Stimulated activated memory B cell treated with anti-CD40 and anti-IgM and Interleukin-4, amounts not matched to agents 10 μg/mL and 1 μg/mL and 100 μg/mL, for 72 hours (primary cell): Measurements from ENCODE around the gene MTMR12.
A peak's percentile ranks its signal among the peaks of the same experiment; 100 is the strongest.

Source experiments
- ATAC-seq: fragments of 150-1000 bp; cut with Tn5 transposase; 2 replicates; pipeline ENCODE4 v1.10.0; 2021
- H3K27ac Mint-ChIP-seq: one replicate; pipeline ENCODE4 v1.8.0; 2022; ENCODE audit warnings: mild to moderate bottlenecking, mixed read lengths
- H3K27me3 Mint-ChIP-seq: one replicate; pipeline ENCODE4 v1.8.0; 2022; ENCODE audit warnings: mixed read lengths
- H3K36me3 Mint-ChIP-seq: one replicate; pipeline ENCODE4 v1.8.0; 2022; ENCODE audit warnings: mixed read lengths
- H3K4me1 Mint-ChIP-seq: one replicate; pipeline ENCODE4 v1.8.0; 2022; ENCODE audit warnings: mixed read lengths
- H3K4me3 Mint-ChIP-seq: one replicate; pipeline ENCODE4 v1.8.0; 2022; ENCODE audit warnings: mild to moderate bottlenecking, moderate library complexity, mixed read lengths
- H3K9me3 Mint-ChIP-seq: one replicate; pipeline ENCODE4 v1.8.0; 2022; ENCODE audit warnings: mixed read lengths

MTMR12 gene, protein sequence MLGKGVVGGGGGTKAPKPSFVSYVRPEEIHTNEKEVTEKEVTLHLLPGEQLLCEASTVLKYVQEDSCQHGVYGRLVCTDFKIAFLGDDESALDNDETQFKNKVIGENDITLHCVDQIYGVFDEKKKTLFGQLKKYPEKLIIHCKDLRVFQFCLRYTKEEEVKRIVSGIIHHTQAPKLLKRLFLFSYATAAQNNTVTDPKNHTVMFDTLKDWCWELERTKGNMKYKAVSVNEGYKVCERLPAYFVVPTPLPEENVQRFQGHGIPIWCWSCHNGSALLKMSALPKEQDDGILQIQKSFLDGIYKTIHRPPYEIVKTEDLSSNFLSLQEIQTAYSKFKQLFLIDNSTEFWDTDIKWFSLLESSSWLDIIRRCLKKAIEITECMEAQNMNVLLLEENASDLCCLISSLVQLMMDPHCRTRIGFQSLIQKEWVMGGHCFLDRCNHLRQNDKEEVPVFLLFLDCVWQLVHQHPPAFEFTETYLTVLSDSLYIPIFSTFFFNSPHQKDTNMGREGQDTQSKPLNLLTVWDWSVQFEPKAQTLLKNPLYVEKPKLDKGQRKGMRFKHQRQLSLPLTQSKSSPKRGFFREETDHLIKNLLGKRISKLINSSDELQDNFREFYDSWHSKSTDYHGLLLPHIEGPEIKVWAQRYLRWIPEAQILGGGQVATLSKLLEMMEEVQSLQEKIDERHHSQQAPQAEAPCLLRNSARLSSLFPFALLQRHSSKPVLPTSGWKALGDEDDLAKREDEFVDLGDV

DNA sequence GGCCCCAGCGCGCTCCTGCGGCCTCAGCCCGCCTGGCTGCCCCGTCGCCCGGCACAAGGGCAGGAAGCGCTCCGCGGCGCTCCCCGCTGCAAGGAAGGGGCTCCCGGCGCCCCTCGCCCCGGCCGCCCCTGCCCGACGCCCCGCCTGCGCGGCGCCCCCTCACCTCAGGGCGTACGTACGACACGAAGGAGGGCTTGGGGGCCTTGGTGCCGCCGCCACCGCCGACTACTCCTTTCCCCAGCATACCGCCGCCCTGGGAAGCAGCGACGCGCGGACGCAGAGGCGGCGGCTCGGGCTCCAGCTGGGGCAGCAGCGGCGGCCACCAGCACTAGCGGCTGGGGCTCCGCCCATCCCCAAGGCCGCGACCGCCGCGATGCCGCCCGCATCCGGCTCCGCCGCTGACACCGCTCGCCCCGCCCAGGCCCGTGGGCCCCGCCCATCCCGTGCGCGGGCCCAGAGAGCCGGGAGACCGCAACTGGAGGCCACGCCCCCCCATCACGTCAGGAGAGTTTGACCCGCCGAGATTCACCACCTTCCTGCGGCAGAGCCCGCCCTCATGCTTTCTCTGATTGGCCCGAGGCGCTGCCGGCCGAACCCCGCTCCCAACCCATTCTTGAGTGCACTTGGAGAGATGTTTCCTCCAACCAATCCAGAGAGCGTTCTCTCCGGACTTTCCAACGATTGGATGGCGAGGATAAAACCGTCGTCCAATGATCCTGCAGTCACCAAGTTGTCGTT lies at the start of gene MTMR12:
Gene MTMR12, minus strand, starts transcription at position 345 of the 738 bp plus-strand sequence. Its CDS starts 101 bp downstream, at position 244.
- peak; percentile 97 for ATAC-seq

DNA sequence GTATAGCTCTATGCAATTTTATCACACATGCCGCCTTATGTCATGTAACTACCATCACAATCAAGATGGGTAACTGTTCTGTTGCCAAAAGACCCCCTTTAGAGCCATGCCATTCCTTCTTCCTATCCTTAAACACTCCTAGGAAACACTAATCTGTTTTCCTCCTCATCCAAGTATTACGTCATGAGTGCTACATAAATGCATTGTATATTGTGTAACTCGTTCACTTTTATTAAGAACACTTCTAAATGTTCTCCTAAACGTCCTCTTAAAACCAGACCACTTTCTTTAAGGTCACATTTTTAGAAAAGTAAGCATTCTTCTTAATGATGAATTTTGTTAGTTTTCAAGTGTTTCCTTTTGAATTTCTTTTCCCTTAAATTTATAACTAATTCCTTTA lies 49.8 kb upstream of the MTMR12 start:
- Mint-ChIP-seq H3K27ac (peak overlapping the region; percentile 16), H3K27me3 (no peaks in the 10 kb centered on the region), H3K9me3 (no peaks in the 10 kb centered on the region), H3K36me3 (peaks cover 29% of the 10 kb centered on the region), H3K4me3 (no peak overlapping the region), H3K4me1 (no peaks in the 10 kb centered on the region)
- ATAC-seq: no peak

More for the DNA sequence above, at the start of gene MTMR12:
- Mint-ChIP-seq H3K36me3 (peaks cover 16% of the 10 kb centered on the region), H3K4me3 (peak within 1 kb of the TSS; percentile 84), H3K9me3 (no peaks in the 10 kb centered on the region), H3K27ac (peak within 1 kb of the TSS; percentile 74), H3K4me1 (peaks cover 45% of the 10 kb centered on the region), H3K27me3 (no peaks in the 10 kb centered on the region)

DNA sequence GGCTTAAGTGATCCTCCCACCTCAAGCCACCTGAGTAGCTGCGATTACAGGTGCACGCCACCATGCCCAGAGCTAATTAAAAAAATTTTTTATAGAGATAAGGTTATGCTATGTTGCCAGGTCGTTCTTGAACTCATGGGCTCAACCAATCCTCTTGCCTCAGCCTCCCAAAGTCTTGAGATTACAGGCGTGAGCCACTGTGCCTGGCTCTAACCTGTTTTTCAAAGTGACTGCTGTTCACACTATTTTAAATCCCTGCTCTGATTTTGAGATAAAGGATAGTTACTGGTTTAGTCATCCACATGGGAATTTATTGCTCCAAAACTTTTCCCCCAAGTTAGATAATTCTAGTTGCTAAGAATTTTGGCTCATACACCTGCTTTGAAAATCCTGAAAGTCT lies 48.2 kb upstream of the MTMR12 start:
- H3K4me1 Mint-ChIP-seq: no peaks in the 10 kb centered on the region
- H3K36me3 Mint-ChIP-seq: peaks cover 26% of the 10 kb centered on the region
- H3K27me3 Mint-ChIP-seq: no peaks in the 10 kb centered on the region
- H3K27ac Mint-ChIP-seq: no peak overlapping the region
- no peak overlapping the region for H3K4me3 Mint-ChIP-seq
- H3K9me3 Mint-ChIP-seq: no peaks in the 10 kb centered on the region
- ATAC-seq: no peak

DNA sequence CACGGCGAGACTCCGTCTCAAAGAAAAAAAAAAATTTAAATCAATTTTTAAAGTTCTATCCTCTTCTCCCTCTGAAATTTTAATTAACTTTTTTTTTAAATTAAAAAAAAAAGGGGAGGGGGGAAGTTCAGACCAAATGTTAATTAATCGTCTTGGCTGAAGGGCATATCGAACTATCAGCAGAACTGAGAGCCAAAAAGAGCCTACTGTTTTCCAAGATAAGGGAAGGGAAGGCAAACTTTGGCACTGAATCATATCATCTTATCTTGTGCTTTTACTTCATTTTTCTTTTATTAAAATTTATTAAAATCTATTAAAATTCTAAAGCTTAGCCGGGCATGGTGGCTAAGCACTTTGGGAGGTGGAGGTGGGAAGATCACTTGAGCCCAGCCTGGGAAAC lies 45.9 kb upstream of the MTMR12 start:
- Mint-ChIP-seq H3K4me1 (no peaks in the 10 kb centered on the region), H3K9me3 (no peaks in the 10 kb centered on the region), H3K27me3 (no peaks in the 10 kb centered on the region), H3K4me3 (no peak overlapping the region), H3K27ac (no peak overlapping the region), H3K36me3 (peaks cover 34% of the 10 kb centered on the region)
- ATAC-seq: no peak

DNA sequence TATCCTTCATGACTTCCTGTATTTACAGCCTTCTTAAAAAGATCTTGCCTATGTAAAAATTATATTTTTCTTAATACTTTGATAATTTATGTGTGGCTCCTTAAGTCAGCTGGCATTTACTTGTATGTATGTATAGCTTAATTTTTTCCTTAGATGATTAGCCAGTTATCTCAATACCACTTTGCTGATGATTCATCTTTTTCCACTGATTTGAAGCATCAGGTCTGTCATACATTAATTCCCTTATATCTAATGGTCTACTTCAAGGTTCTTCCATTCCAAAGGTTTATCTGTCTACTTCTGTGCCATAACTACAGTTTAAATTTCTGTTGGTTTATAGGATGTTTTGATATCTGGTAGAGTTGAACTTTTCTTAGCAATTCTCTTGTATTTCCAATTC lies 44.9 kb upstream of the MTMR12 start:
- no peak overlapping the region for H3K4me3 Mint-ChIP-seq
- no peak for ATAC-seq
- H3K4me1 Mint-ChIP-seq: no peaks in the 10 kb centered on the region
- no peak overlapping the region for H3K27ac Mint-ChIP-seq
- no peaks in the 10 kb centered on the region for H3K9me3 Mint-ChIP-seq
- no peaks in the 10 kb centered on the region for H3K27me3 Mint-ChIP-seq
- peaks cover 31% of the 10 kb centered on the region for H3K36me3 Mint-ChIP-seq

DNA sequence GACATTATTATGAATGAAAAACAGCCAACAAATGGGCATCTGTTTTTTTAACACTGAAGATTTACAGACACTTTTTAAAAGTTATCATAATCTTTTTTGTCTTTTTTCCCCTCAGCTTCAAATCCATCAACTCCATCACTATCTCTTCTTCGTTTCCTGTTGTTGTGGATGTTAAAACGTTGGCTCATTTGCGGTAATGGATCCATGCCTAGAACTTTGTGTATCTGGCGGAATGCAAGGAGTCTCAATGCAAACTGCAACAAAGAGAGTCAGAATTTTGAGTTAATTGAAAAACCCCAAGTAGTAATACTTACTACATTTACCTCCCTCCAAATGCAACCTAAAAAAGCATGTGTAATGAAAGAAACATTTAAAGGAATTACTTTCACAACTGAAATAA lies 42.9 kb upstream of the MTMR12 start:
- Mint-ChIP-seq H3K27me3 (no peaks in the 10 kb centered on the region), H3K27ac (no peak overlapping the region), H3K4me3 (no peak overlapping the region), H3K9me3 (no peaks in the 10 kb centered on the region), H3K4me1 (no peaks in the 10 kb centered on the region), H3K36me3 (peaks cover 23% of the 10 kb centered on the region)
- no peak for ATAC-seq

DNA sequence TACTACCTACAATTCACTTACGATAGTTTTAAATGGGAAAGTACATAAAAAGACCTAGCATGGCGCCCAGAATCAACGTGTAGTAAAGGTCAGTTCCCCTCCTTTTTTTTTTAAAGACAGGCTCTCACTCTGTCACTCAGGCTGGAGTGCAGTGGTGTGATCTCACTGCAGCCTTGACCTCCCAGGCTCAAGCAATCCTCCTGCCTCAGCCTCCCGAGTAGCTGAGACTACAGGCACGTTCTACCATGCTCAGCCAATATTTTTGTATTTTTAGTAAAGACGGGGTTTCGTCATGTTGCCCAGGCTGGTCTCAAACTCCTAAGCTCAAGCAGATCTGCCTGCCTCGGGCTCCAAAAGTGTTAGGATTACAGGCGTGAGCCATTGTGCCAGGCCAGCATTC lies 40.7 kb upstream of the MTMR12 start:
- H3K36me3 Mint-ChIP-seq: peaks cover 26% of the 10 kb centered on the region
- no peak overlapping the region for H3K27ac Mint-ChIP-seq
- H3K27me3 Mint-ChIP-seq: no peaks in the 10 kb centered on the region

DNA sequence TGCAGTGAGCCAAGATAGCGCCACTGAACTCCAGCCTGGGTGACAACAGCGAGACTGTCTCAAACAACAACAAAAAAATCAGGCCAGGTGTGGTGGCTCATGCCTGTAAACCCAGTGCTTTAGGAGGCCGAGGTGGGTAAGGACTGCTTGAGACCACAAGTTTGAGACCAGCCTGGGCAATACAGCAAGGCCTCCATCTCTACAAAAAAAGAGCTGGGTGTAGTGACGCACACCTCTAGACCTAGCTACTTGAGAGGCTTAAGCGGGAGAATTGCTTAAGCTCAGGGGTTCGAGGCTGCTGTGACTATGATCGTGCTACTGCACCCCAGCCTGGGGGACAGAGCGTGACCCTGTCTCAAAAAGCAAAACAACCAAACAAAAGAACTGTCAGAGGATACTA lies 39.9 kb upstream of the MTMR12 start:
- ATAC-seq: no peak
- peaks cover 6% of the 10 kb centered on the region for H3K9me3 Mint-ChIP-seq
- no peaks in the 10 kb centered on the region for H3K27me3 Mint-ChIP-seq
- no peak overlapping the region for H3K27ac Mint-ChIP-seq
- H3K4me1 Mint-ChIP-seq: no peaks in the 10 kb centered on the region
- no peak overlapping the region for H3K4me3 Mint-ChIP-seq
- H3K36me3 Mint-ChIP-seq: peaks cover 25% of the 10 kb centered on the region

More for the DNA sequence above, 40.7 kb upstream of the MTMR12 start:
- Mint-ChIP-seq H3K4me1 (no peaks in the 10 kb centered on the region), H3K4me3 (no peak overlapping the region), H3K9me3 (peaks cover 2% of the 10 kb centered on the region)
- no peak for ATAC-seq

DNA sequence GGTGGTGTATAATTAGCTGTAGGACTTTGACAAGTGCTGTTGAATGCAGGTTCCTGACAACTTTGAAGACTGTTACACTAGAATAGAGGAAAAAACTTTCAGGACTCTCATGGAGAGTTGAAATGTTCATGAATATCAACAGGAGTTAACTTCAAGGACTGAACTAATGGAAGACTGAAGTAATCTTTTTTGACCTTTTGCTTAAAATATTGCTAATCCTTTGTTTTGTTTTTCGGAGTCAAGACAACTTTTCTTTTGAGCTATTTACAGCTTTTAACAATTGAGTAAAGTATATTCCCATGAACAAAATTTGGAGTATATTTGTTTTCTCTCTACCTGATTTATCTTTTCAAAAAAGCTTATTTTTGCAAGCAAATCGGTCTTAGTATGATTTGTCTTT lies 34.1 kb upstream of the MTMR12 start:
- Mint-ChIP-seq H3K9me3 (peaks cover 13% of the 10 kb centered on the region), H3K4me1 (no peaks in the 10 kb centered on the region), H3K27ac (no peak overlapping the region), H3K27me3 (no peaks in the 10 kb centered on the region), H3K4me3 (no peak overlapping the region), H3K36me3 (peaks cover 6% of the 10 kb centered on the region)
- no peak for ATAC-seq

DNA sequence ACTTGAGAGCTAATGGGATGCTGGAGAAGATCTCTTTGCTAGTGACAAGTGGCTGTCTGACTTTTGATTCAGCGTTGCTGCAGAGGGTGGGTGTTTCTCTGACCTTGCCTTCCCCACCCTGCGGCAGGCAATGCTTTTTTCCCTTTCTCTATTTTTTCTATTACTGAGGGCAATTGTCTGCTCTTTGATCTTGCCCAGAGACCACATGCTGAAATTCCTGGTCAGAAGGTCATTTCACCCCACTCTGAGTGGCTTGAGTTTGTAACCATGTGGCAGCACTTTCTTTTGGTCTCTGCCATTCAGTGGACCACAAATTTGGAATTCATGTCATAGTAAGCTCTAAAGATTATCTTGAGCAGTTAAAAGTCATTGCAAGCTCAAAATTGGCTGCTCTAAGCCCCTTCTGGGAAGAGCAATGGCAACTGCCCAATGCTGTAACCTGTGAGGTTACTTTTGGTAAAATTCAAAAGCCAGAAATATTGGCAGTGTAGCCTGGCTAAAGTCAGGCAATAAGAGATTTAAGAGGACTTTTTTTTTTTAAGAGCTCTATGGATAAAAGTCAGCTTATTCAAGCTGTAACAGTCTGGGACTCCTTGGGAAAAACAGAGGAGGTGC lies 30.4 kb upstream of the MTMR12 start:
- ATAC-seq: no peak
- no peak overlapping the region for H3K4me3 Mint-ChIP-seq
- H3K27me3 Mint-ChIP-seq: no peaks in the 10 kb centered on the region
- peaks cover 16% of the 10 kb centered on the region for H3K9me3 Mint-ChIP-seq
- H3K36me3 Mint-ChIP-seq: peaks cover 6% of the 10 kb centered on the region
- H3K27ac Mint-ChIP-seq: no peak overlapping the region
- no peaks in the 10 kb centered on the region for H3K4me1 Mint-ChIP-seq

DNA sequence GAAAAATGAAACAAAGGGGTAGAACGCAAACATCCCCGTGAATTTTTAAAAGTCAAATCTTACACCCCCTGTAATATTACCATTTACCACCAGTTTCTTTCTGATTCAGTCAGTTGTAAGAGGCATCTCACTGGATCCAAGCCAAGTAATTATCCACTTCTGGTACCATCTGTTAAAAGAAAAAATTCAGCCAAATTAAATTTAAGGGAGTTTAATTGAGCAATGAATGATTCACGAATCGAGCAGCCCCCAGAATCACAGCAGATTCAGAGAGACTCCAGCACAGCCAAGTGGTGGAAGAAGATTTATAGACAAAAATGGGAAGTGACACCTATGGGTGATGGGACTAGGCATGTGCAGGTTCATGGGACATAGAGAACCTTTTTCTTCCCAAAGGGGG lies 29.9 kb upstream of the MTMR12 start:
- H3K9me3 Mint-ChIP-seq: peaks cover 13% of the 10 kb centered on the region
- H3K27me3 Mint-ChIP-seq: no peaks in the 10 kb centered on the region
- no peaks in the 10 kb centered on the region for H3K4me1 Mint-ChIP-seq
- ATAC-seq: no peak
- peaks cover 6% of the 10 kb centered on the region for H3K36me3 Mint-ChIP-seq
- H3K27ac Mint-ChIP-seq: no peak overlapping the region
- no peak overlapping the region for H3K4me3 Mint-ChIP-seq

DNA sequence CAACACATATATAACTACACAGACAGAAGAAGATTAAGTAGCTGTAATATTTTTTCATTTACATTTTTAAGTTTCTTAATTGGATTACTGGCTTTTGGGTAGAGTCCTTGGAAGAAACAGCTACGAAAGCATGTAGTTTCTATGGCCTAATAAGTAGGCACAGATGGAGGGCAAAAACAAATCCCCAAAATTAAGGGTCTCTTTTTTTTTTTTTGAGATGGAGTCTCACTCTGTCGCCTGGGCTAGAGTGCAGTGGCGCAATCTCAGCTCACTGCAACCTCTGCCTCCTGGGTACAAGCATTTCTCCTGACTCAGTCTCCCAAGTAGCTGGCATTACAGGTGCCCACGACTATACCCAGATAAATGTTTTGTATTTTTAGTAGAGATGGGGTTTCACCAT lies 27.1 kb upstream of the MTMR12 start:
- Mint-ChIP-seq H3K27me3 (no peaks in the 10 kb centered on the region), H3K36me3 (peaks cover 6% of the 10 kb centered on the region), H3K4me3 (no peak overlapping the region), H3K4me1 (no peaks in the 10 kb centered on the region), H3K27ac (no peak overlapping the region), H3K9me3 (peaks cover 9% of the 10 kb centered on the region)
- ATAC-seq: no peak

DNA sequence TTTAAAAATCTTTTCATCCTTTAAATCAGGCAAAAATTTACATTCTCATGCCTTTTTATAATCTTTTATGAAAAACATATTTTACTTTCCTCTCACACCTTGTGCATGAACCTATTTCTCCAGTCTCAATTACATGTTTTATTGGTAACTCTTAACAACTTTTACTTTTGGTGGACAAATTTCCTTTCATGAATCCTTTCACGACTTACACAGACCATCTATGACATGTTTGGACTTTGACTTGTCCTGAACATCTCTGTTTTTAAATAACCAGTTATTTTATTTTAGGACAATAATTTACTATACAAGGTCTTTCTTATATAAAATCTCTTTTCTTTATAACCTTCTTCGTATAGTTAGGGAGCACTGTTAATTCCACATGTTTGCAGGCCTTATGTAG lies 26.5 kb upstream of the MTMR12 start:
- no peaks in the 10 kb centered on the region for H3K27me3 Mint-ChIP-seq
- no peaks in the 10 kb centered on the region for H3K4me1 Mint-ChIP-seq
- no peak for ATAC-seq
- H3K9me3 Mint-ChIP-seq: peaks cover 9% of the 10 kb centered on the region
- no peak overlapping the region for H3K4me3 Mint-ChIP-seq
- peaks cover 6% of the 10 kb centered on the region for H3K36me3 Mint-ChIP-seq
- no peak overlapping the region for H3K27ac Mint-ChIP-seq

DNA sequence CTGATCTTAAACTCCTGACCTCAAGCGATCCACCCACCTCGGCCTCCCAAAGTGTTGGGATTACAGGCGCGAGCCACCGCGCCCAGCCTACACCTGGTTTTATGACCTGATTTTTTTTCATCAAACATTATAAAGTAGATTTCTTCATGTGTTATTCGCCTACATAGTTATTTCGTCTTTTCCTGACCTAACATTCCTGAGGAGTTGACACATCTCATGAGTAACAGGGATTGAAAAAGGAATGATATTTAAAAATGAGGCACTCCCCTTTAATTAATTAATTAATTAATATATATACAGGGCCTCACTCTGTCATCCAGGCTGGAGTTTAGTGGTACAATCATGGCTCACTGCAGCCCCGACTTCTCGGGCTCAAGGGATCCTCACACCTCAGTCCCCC lies 20.2 kb upstream of the MTMR12 start:
- H3K27ac Mint-ChIP-seq: no peak overlapping the region
- no peaks in the 10 kb centered on the region for H3K27me3 Mint-ChIP-seq
- ATAC-seq: no peak
- H3K4me3 Mint-ChIP-seq: no peak overlapping the region
- H3K9me3 Mint-ChIP-seq: no peaks in the 10 kb centered on the region
- no peaks in the 10 kb centered on the region for H3K4me1 Mint-ChIP-seq
- H3K36me3 Mint-ChIP-seq: no peaks in the 10 kb centered on the region

DNA sequence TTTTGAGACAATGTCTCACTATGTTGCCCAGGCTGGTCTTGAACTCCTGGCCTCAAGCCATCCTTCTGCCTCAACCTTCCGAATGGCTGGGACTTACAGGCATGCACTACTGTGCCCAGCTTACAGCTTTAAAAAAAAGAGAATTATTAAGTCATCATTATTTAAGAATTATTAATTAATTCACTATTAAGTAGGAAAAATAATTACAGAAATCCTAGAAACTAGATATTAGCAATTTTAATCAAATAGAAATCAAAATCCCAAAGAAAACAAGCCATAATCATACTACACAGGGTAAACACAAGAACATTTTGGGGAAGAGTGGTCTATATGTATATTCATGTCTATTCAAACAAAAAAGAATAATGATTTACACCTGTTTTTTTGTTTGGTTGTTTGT lies 19.6 kb upstream of the MTMR12 start:
- no peaks in the 10 kb centered on the region for H3K4me1 Mint-ChIP-seq
- H3K4me3 Mint-ChIP-seq: no peak overlapping the region
- H3K9me3 Mint-ChIP-seq: no peaks in the 10 kb centered on the region
- no peak overlapping the region for H3K27ac Mint-ChIP-seq
- H3K36me3 Mint-ChIP-seq: no peaks in the 10 kb centered on the region
- no peaks in the 10 kb centered on the region for H3K27me3 Mint-ChIP-seq
- no peak for ATAC-seq
